Testis (tissue), 2 donors: ENCODE measurements around the gene GATA2.

Experiments used
- CTCF ChIP-seq, 3 experiments: fragments of 450-650 bp in 2 of 3; fragments of 200-600 bp in 1 of 3; sonication (generic) in 1 of 3; IDR thresholded peaks; one replicate each; pipeline ENCODE4 v1.5.1; 2016 to 2019; ENCODE audit warnings: antibody characterized with exemption in 3 of 3, mild to moderate bottlenecking in 2 of 3, moderate library complexity in 1 of 3
- POLR2A ChIP-seq: fragments of 450-650 bp; IDR thresholded peaks from one replicate; pipeline ENCODE4 v1.6.1; 2017; ENCODE audit warnings: antibody characterized with exemption, mild to moderate bottlenecking, moderate library complexity

- TF ChIP-seq POLR2A (no peak), CTCF (IDR thresholded peaks at IDR 0.05) (no peak)
Observed at GRCh38 chr3:128480278-128480677, 12.7 kb downstream of the GATA2 start.
